ENCODE measurements around the gene NUDT14. TPM values are rescaled to one million over a fixed set of nuclear protein-coding genes. Genes with fewer than 3 reads are reported as not detected.

NUDT14 gene
- total and polyA plus RNA-seq, 2 of the 8 experiments (the other 6 are each of a cell fraction or from before 2014, with no cell fraction given): 25.5 to 33.3 TPM

DNA sequence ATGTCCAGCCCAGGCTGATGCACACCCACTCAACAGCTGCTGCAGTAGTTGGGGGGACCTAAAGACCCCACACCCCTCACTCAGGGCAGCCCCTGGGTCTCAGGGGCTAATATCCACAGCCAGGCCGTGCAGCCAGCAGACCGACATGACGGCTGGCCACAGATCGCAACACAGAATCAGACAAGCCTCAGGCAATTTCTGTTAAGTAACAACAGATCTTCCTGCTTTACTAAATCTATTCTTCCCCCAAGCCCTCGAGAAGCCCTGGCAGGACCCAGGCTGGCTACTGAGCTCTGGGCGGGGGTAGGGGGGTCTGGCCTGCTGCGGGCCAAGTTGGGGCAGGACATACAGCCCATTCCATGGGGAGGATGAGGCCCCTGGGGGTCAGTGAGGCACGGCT is 28.0 kb upstream of the NUDT14 start:
- TF ChIP-seq HDAC2 (IDR thresholded peaks at IDR 0.05; ENCODE audit: borderline replicate concordance in 1 of 2, low read depth in 2 of 2, low read length in 2 of 2) (no peak), SP2 (IDR thresholded peaks at IDR 0.05; ENCODE audit: low read length) (no peak), RAD21 (IDR thresholded peaks at IDR 0.05 in 1 of 2, conservative IDR thresholded peaks at IDR 0.05 in 1 of 2; ENCODE audit: low read depth in 2 of 2, low read length in 2 of 2) (no peak), ASH2L (IDR thresholded peaks at IDR 0.05; ENCODE audit: low read length) (no peak), BACH1 (IDR thresholded peaks at IDR 0.05; ENCODE audit: low read length) (no peak), RXRA (IDR thresholded peaks at IDR 0.05; ENCODE audit: insufficient read depth, low read depth, low read length) (no peak), GTF2F1 (IDR thresholded peaks at IDR 0.05; ENCODE audit: borderline replicate concordance, low read depth, low read length) (no peak), EP300 (IDR thresholded peaks at IDR 0.05; ENCODE audit: borderline replicate concordance in 1 of 2, low read depth in 2 of 2, low read length in 2 of 2) (no peak), NRF1 (IDR thresholded peaks at IDR 0.05; ENCODE audit: low read depth, low read length) (no peak), POLR2A (IDR thresholded peaks at IDR 0.05; ENCODE audit: control extremely low read depth in 1 of 2, low read depth in 2 of 2, low read length in 2 of 2) (no peak)
- TF ChIP-seq, protein P1, sequence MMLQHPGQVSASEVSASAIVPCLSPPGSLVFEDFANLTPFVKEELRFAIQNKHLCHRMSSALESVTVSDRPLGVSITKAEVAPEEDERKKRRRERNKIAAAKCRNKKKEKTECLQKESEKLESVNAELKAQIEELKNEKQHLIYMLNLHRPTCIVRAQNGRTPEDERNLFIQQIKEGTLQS (IDR thresholded peaks at IDR 0.05; ENCODE audit: insufficient read depth, low read depth, low read length): no peak
- TF ChIP-seq, protein P2, sequence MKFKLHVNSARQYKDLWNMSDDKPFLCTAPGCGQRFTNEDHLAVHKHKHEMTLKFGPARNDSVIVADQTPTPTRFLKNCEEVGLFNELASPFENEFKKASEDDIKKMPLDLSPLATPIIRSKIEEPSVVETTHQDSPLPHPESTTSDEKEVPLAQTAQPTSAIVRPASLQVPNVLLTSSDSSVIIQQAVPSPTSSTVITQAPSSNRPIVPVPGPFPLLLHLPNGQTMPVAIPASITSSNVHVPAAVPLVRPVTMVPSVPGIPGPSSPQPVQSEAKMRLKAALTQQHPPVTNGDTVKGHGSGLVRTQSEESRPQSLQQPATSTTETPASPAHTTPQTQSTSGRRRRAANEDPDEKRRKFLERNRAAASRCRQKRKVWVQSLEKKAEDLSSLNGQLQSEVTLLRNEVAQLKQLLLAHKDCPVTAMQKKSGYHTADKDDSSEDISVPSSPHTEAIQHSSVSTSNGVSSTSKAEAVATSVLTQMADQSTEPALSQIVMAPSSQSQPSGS (IDR thresholded peaks at IDR 0.05; ENCODE audit: low read length): no peak
- no peak for FAIRE-seq
- WGBS, 2 experiments (ENCODE audit: extremely low coverage in 1 of 2, insufficient coverage in 1 of 2, insufficient read length in 1 of 2, insufficient replicate concordance in 2 of 2, low coverage in 1 of 2, low lambda C conversion rate in 2 of 2, missing lambda C conversion rate in 1 of 2): 93% methylated on average over 8 of the region's 8 CpGs; no CpG with 5 or more reads in 1 of the 2 experiments

More for the DNA sequence above, 28.0 kb upstream of the NUDT14 start:
- Histone ChIP-seq H3K79me2 (ENCODE audit: control insufficient read depth in 1 of 2, insufficient read depth in 2 of 2, low read length in 2 of 2) (no peaks in the 10 kb centered on the region), H3K23me2 (ENCODE audit: low read depth, low read length) (no peaks in the 10 kb centered on the region), H3K14ac (ENCODE audit: insufficient read length) (no peak overlapping the region), H4K91ac (replicated peaks; ENCODE audit: insufficient read length, low read length) (no peak overlapping the region), H2BK20ac (ENCODE audit: low read length) (no peak overlapping the region), H3K27me3 (replicated peaks in 1 of 4; ENCODE audit: control insufficient read depth in 3 of 4, extremely low read depth in 1 of 4, insufficient read depth in 3 of 4, low read length in 3 of 4) (no peaks in the 10 kb centered on the region), H4K5ac (ENCODE audit: insufficient read length, low read depth, low read length) (no peak overlapping the region), H3K36me3 (ENCODE audit: control insufficient read depth in 2 of 4, insufficient read depth in 4 of 4, low read length in 3 of 4) (no peaks in the 10 kb centered on the region), H2BK12ac (ENCODE audit: low read depth, low read length) (no peak overlapping the region), H3K9me3 (ENCODE audit: insufficient read depth in 2 of 2, low read depth in 1 of 2, low read length in 1 of 2) (no peaks in the 10 kb centered on the region), H2BK15ac (ENCODE audit: low read length) (no peak overlapping the region), H3K4ac (replicated peaks; ENCODE audit: insufficient read length, low read depth, low read length) (no peak overlapping the region), H2AFZ (ENCODE audit: low read length) (no peak overlapping the region), H4K8ac (ENCODE audit: extremely low read depth, insufficient read depth, low read length) (no peak overlapping the region), H3K27ac (ENCODE audit: low read depth, low read length) (no peak overlapping the region), H2AK5ac (ENCODE audit: low read depth, low read length) (no peak overlapping the region), H2BK5ac (ENCODE audit: low read depth, low read length) (no peak overlapping the region), H3K23ac (ENCODE audit: insufficient read length) (no peak overlapping the region), H3K56ac (replicated peaks; ENCODE audit: insufficient read length, low read depth, low read length) (no peak overlapping the region), H3K4me2 (ENCODE audit: insufficient read depth in 1 of 2, low read depth in 2 of 2, low read length in 2 of 2) (no peak overlapping the region), H3K4me3 (ENCODE audit: extremely low read depth in 1 of 4, insufficient read depth in 2 of 4, low read depth in 3 of 4, low read length in 4 of 4) (no peak overlapping the region), H2BK120ac (replicated peaks; ENCODE audit: low read depth, low read length) (no peak overlapping the region), H3K9ac (replicated peaks in 1 of 4; ENCODE audit: extremely low read depth in 1 of 4, low read depth in 3 of 4, low read length in 3 of 4) (no peak overlapping the region), H3K18ac (ENCODE audit: extremely low read depth, low read length) (no peak overlapping the region), H3K4me1 (replicated peaks in 1 of 4; ENCODE audit: control insufficient read depth in 3 of 4, insufficient read depth in 4 of 4, low read length in 3 of 4) (no peaks in the 10 kb centered on the region), H3K79me1 (ENCODE audit: low read depth, low read length) (no peaks in the 10 kb centered on the region), H4K20me1 (replicated peaks in 1 of 2; ENCODE audit: control insufficient read depth in 1 of 2, insufficient read depth in 2 of 2, low read length in 2 of 2) (peaks cover 3 to 8% of the 10 kb centered on the region in 2 experiments)
- POLR2A ChIA-PET (ENCODE audit: partially characterized antibody): no interaction called here
- no peak for DNase-seq (ENCODE audit: low read depth in 1 of 2, low spot score in 2 of 2)
- CTCF ChIA-PET (ENCODE audit: partially characterized antibody): interaction anchor here (0.7 to 1.4 kb wide), 3 partner anchors 13 to 180 kb away, joined by 3 read pairs; no protein-coding TSS in a partner anchor
